HG03108 (cell line): Measurements from ENCODE around the gene CSH2.
"Not testable (repeated sequence)": the region's sequence is repeated elsewhere in the genome, so short reads cannot be mapped to it uniquely, and the experiment has no call there.

ENCODE experiments used
- ATAC-seq: cut with Tn5 transposase; IDR thresholded peaks from one replicate; pipeline ENCODE4 v1.9.1; 2021; ENCODE audit warnings: moderate library complexity; ENCODE audit not compliant: unreplicated experiment

Gene CSH2

GRCh38 chr17:63856425-63856824 is 17.1 kb downstream of the CSH2 start:
- not testable (repeated sequence) for ATAC-seq

GRCh38 chr17:63855185-63855584 is 18.3 kb downstream of the CSH2 start:
- ATAC-seq: no peak

- ATAC-seq: no peak
Observed at GRCh38 chr17:63854709-63855108, 18.8 kb downstream of the CSH2 start.

- no peak for ATAC-seq
Observed at GRCh38 chr17:63853260-63853659, 20.2 kb downstream of the CSH2 start.

DNA sequence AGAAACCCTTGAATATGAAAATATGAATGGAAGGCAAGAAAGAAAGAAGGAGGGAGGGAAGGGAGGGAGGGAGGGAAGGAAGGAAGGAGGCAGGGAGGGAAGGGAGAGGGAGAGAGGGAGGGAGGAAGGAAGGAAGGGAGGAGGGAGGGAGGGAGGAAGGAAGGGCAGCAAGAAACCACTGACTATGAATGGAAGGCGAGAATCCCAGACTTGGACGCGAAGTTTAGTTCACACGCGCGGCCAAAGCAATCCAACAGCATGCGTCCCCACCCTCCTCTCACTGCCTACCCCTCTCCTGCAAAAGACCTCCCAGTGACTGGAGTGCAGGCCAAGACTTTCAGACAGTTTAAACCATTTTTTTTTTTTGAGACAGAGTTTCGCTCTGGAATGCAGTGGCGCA is 23.1 kb downstream of the CSH2 start:
- ATAC-seq: no peak

DNA sequence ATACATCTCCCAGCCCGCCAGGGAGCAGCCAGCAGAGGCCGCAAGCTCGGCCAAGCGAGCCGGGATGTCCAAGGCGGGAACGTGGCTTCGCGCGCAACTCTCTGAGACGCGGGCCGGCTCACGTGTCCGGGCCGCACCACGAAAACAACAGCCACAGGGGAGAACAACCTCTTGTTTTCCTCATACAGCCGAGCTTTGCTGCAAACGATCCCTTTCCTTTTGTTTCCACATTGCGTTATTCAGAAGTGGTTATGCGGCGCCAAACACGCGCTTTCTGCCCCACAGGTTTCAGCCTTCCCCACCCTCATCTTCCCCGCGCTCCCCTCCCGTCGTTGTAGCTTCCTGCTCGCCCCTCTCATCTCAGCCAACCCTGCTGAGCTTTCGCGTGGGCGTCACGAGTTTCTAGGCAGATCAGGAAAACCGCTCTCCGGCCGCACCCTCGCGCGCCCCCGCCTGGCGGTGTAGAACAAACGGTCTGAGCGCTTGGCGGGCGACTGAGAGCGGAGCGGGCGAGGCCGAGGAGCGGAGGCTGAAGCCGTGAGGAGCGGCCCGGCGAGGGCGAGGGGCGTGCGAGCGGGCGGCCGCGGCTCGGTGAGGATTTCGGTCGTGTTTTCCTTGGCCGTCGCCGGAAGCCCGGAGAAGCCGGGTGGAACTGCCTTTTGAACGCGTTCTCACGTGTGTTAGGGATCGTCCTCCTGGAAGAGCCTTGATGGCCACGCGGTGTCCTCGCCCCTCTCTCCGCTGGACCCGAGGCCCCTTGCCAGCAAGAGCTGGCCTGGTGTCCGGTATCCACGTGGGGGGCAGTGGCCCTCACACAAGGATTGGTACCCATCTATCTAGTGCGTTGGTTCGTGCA is 24.4 kb downstream of the CSH2 start:
- peak; percentile 71 for ATAC-seq

- ATAC-seq: no peak
Observed at GRCh38 chr17:63847525-63848249, 25.8 kb downstream of the CSH2 start.

- no peak for ATAC-seq
Observed at GRCh38 chr17:63845509-63845908, 28.0 kb downstream of the CSH2 start.

DNA sequence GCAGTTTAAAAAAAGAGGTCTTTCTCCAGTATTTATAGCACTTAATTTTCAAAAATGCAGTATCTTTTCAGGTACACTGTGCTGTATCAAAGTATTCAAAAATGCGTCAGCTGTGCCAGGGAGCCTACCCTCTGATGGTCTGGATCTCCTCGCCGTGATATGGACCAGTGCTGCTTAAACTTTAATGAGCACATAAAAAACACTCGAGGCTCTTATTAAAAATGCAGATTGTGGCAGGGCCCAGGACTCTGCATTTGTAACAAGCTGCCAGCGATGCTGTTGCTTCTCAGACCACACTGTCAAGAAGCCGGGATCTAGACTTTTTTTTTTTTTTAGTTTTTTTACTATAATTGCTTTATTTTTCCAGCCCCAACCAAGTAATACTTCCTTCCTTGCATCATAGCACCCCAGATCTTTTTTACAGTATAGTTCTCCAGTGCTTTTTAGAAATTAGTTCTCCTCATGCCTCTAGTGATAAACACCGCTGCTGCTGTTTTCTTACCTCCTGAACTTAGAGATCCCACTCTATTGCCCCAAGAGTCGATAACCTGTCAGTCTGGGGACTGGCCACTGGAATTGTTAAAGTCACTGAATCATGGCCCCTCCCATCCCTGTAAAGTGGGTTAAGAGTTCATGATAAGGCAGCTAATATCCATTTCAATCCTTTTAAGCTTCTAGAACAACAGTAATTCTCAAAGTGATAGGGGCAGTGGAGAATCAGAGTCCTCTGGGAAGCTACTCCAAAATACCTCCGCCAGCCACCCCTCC is 29.4 kb downstream of the CSH2 start:
- ATAC-seq: no peak

GRCh38 chr17:63843387-63843888 is 30.0 kb downstream of the CSH2 start:
- not testable (repeated sequence) for ATAC-seq

- peak; percentile 72 for ATAC-seq
Observed at GRCh38 chr17:63842540-63843386, 30.7 kb downstream of the CSH2 start, which contains the start of gene SMARCD2. TSS of gene SMARCD2 (minus strand) at chr17:63842685. CDS start at chr17:63842674, 11 bp downstream.

DNA sequence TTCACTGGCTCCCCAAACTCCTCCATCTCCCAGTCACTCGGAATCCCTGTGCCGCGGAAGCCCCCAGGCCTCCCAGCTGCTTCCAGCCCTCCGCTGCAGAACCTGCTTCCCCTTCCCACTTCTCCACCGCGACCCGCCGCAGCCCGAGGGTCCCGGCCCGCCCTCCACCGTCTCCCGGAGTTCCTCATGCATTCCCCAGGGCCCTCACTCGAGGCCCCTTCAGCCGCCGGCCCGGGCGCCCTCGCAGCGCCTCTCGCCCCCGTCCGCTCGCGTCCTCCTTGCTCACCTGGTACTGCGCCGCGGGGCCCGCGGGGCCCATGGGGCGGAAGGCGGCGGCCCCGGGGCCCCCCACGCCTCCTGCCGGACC is 31.3 kb downstream of the CSH2 start:
- no peak for ATAC-seq

DNA sequence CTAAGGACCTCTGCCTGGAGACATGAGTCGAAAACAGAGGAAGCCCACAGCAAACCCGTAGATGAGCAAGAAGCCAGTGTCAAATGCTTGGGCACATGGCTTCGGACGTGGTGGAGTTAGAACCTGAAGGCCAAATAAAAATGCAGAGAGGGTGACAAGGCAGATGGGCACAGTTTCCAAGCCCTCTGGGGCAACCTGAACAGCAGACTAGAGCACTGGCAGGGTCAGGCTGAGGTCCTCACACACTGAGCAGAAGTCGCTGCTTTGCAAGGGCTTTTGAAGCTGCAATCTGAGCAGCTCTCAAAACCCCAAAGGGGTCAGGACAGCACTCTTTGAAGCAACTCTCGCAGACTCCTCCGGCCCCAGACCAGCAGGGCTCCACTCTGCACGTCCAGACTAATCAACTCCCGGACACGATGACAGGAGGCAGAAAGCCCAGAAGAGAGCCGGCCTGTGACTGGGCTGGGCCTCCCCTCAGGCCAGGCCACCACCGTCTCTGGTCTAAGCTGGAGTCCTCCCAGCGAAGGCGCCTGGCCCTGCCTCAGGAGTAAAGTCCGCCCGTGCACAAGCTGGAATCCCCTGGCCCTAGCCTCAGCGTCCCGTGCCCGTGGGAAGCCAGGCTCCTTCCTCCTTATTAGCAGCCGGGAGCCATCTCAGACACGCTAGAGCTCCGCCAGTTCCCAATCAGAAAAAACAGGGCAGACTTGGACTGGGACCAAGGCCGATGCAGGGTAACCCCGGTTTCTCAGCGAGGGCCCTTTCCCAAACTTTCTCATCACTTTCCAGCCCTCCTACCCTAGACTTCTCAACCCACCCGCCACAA is 31.9 kb downstream of the CSH2 start:
- no peak for ATAC-seq

DNA sequence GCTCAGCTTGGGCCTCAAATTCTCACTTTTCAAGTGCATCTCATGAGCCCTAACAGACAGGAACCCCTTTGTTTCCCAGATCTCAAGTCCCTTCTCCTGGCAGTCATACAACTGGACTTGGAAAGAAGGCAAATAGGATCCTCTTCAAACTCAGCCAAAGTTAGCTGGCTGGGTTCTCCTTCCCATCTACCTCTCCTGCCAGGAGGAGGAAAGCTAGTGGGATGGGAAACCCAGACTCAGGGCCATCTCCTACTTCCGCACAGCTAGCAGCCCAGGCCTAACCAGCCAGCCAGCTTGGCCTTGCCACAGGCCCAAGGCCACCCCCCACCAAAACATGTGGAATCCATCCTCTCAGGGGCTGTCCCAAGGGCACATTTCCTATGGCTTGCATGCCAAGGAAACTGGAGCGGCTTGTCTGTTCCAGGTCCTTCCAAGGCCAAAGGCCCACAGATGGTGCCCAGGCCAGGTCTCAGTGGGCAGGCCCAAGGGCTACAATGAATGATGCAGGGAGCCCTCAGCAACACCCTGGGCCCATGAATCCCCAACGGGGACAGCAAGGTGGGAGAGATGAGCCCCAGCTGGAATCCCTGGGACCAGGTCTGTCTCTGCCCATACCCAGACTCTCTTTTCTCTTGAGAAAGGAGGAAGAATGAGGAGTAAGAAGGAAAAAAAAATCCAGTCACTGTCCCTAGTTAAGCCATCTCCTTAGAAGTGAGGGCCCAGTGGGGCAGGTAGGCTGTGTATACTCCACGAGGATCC is 32.7 kb downstream of the CSH2 start:
- no peak for ATAC-seq

- no peak for ATAC-seq
Observed at GRCh38 chr17:63838631-63839171, 34.8 kb downstream of the CSH2 start.

DNA sequence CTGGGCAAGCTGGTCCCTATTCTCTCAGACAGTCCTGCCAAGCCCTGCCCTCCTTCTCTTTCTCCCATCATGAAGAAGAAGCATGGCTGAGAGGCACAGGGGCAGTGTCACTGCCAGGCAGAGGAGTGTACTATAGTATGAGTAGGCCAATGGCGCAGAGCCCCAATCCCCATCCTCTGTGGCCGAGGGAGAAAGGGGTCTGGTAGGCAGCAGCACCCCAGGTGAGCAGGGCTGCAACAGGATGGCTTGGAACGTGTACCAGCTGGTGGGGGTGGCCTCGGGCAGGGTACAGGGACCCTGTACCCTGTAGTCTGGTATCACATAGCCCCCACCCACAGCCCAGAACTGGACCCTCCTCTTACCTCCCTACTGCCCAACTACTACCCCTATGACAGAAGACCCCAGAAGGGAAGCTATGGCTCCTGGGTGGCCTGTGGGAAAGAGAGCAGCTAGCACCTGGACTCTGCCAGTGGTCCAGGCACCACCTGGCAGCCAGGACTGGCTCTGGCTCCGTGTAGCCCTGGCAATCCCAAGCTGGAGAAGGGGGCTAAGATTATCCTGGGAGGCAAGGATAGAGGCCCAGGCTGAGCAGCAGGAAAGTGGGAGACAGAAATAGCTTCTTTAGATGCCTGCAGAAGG is 35.4 kb downstream of the CSH2 start:
- ATAC-seq: no peak

- no peak for ATAC-seq
Observed at GRCh38 chr17:63837480-63837879, 36.0 kb downstream of the CSH2 start.

DNA sequence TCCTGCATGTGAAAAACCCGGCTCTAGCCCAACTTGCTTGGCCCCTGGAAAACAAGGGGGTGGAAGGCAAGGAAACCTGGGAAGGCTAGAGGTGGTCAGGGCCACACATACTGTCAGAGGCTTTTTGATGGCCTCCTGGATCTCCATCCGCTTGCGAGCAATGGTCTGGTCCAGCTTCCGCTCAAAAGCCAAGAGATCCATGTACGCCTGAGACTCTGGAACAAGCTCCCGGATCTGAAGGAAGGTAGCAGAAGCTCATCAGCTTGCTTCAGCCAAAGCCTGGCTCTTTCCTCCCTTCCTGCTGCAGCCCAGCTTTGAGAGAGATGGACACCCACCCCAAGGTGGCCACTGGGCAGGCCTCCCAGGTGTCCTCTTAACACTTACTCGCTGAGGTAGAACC is 36.7 kb downstream of the CSH2 start:
- no peak for ATAC-seq
